ENCODE data around the gene GLS.

Gene GLS

DNA sequence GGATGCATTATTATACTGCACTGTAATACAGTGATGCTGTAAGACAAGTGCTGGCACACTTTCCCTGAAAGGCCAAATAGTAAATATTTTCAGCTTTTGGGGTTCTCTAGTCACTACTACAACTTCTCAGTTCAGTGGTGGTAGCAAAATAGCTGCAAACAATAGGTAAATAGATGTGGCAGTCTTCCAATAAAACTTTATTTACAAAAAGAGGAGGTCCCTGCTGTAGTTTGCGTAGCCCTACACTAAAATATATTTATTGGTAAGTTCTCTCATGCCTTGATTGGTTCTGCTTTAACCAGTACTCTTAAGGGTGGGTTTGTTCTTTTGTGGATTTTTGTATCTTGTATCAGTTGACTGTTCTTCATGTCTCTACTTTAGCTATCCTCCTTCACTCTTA lies 7.8 kb downstream of the GLS start:
- no peak for DNase-seq

DNA sequence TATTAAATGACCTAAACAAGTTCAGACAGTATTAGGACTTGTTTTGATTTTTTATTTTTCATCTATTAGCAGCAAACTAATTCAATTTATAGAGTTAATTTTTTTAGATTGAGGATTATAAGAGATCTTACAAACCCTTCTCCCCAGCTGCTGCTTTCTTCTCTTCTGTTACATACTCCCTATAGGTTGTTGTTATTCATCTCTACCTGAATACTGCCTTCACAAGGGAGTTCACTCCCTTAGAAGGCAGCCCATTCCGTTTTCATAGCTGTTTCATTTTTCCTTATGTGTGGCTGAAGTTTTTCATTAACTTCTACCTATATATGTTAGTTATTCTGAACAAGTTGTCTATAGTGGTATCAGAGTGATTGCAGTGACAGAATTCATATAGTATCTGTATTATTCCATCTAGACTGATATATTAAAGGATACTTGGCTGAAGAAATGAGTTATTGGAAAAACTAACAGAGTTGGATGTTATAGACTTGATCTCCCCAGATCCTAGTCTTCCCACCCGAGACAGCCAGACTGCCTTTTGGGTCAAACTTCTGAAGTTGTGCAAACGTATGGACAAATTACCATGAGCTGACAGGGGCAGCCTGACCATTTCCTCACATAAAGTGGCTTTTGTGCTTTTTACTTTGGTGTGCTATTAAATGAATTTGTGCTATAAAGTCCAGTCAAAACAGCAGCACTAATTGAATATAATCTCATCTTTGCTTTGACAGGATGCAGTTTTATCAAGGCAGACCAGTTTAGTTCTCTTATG lies 8.7 kb downstream of the GLS start:
- no peak for DNase-seq

DNA sequence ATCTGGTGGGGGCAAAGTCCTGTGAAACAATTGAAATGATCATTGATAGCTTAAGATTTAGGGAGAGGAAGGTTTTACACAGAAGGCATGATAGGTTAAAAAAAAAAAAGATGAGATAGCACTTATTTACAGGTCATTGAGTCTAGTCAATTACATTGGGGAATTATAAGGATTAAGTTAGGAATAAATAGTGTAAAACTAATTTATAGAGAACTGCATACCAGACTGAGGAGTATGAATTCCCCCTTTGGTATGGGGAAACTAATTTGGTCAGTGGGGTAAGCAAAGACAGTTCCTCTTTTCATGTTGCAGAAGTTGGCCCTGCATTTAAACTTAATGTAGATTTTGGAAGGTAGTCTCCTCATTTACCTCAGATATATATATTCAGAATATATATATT lies 10.8 kb downstream of the GLS start:
- no peak for DNase-seq

DNA sequence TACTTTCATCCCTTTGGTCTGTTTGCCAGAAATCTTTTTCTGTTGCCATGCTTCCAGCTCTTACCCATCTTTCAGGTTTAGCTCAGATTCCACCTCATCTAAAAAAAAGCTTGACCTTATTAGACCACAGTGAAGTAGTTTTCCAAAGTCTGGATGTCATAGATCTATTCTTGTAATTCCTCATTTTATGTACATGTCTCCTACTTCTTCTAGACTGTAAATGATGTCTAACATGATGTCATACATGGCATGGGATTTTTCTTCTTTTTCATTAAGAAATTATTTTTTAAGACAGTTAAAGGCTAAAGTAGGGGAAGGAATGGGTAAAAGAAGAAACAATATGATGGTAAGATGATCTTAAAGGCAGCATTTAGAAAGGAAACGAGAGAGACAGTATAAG lies 11.3 kb downstream of the GLS start:
- DNase-seq: no peak

DNA sequence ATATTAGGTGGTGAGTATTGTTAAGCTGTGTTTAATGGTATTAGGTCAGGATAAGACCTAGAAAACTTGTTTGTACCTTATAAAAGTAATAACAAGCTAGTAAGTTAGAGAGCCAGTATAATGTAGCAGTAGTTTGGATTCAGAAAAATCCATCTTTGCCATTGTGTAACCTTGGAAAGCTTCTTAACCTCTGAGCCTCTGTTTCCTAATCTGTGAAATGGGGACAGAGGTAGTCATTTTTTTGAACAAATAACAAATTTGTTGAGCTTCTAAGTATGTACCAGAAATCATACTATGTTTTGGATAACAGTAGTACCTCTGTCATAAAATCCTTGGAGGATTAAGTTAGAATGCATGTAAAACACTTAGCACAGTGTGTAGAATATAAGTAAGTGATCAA lies 12.5 kb downstream of the GLS start:
- DNase-seq: no peak

DNA sequence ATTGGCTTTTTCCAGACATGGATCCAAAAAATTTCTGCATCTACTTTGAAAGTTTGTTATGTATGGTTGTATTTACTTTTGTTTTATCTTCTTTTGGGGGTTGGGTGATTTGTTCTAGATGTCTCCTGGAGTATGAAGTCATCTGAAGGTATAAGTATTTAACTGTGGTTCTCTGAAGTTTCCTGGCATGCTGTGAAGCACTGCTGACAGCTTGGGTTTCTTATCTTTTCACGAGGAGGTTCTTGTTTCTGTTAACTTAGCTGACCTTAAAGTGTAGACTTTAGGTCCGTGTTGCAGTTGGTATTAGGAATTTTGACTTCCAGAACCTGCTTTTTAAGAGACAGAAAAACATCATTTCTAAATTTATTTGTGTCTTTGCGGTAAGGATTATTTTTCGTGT lies 15.9 kb downstream of the GLS start:
- no peak for DNase-seq

DNA sequence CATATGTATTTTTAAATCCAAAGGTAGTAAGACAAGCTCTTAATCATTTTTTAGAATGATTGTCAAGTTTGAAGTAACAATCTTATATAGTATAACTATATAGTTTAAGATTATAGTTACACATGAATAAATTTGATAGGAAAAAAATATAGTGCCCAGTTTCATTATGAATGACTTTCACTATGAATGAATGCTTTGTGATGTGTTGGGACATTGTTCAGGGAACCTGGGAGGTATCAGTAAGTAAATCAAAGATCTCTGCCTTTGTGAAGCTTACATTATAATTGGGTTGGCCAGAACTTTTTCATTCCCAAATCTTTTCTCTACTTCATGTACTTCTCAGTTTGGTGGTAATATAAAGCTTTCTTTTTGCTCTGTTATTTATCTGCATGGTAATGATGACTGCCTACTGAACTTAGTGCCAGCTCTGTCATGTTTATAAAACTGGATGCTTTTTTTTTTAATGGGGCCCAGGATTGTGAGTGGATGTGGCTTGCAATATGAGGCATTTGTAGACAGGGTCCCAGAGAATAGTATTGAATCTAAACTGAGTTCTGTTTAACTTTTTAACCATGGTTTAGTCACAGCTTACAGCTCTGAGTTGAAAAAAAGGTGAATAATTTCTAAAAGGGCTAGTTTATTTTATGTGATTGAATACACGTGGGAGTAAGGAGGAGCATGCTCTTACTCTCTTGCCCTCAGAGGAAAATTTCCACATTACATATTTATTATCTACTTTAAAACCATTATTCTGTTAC lies 23.3 kb downstream of the GLS start:
- DNase-seq: no peak

DNA sequence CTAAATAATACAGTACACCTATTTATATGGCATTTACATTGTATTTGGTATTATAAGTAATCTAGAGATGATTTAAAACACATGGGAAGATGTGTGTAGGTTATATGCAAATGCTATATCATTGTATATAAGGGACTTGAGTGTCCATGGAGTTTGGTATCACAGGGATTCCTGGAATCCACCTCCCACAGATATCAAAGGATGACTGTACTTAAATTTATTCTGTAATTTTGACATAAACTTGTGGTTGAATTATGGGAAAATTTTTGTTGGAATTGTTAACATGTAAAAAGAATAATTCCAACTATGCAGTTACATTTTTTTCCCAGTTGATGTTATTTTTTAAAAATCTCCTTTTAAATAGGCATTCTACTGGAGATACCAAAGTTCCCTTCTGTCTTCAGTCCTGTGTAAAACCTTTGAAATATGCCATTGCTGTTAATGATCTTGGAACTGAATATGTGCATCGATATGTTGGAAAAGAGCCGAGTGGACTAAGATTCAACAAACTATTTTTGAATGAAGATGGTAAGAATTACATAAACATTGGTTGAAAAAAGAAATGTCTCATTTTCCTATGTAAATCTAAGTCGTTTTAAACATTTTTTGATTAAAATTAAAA lies 24.1 kb downstream of the GLS start:
- no peak for DNase-seq

DNA sequence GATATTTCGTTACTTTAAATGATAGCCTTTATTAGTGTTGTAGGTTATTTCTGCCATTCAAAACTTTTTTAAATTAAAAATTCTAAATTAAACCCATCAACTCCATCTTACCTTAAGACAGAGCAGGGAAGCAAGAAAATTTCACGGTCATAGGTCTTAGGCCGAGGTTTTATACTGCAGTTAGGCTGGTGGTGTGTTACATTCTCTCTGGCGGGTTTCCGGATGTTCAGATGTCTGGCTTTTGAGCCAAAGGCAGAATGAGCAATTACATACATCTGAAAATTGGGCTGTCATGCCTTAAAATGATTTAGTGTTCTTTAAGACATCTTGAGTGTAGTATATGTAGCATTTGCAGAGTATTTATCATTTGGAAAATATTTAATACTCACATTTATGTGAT lies 27.9 kb downstream of the GLS start:
- DNase-seq: no peak

DNA sequence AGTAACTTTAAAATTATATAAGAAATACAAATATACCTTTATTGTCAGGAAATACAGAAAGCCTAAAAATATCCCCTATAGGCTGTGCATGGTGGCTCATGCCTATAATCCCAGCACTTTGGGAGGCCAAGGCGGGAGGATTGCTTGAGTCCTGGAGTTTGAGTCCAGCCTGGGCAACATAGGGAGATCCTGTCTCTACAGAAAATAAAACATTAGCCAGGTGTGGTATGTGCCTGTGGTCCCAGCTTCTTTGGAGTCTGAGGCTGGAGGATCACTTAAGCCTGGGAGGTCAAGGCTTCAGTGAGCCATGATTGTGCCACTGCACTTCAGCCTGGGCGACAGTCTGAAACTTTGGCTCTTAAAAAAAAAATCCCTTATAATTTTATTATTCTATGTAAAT lies 29.1 kb downstream of the GLS start:
- no peak for DNase-seq

DNA sequence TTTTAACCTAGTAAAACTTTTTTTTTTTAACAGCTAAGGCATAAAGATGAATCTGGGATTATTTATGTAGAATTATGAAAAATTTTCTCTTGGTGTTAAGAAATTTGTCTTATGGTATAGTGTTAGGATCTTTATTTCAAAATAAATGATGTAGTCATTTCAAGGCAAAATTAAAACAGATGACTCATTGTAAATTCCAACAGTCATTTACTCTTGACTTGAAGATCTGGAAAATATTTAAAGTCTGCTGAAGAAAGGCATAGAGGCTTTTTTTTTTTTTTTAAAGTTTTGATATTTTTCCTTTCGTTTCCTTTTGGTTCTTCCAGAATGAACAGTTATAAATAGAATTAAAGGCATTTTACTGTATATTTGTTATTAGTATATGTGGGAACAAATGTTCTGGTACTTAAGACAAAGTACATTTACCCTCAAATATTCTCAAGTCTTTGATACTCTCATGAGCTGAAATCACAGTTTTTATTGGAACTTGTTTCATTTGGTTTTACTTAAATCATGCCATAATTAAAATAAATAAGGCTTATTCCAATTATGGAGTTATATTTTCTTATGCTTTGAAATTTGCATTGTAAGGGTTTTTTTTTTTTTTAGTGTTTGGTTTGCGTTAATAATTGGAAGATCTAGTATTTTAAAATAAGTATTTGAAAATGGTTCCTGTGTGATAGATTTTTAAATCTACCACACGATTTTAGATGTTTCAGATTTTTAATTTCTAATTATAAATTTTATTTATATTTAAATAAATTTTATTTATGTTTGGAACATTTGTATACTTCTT lies 29.9 kb downstream of the GLS start:
- DNase-seq: no peak

DNA sequence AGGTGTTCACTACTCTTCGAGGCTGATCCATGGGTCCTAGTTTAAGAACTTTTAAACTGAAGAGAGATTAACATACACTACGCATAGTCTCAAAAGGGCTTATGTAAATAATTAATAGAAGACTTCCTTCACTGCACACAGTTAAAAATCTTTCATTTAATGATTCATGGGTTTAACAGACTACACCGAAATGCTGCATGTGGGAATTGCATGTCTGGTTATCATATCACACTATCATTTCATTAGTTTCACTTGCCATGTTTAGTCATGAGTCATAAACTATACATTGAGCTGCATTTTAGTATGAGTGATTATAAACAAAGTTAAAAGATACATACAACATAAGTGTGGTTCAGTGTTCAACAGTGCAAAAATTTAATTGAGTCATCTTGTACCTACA lies 31.2 kb downstream of the GLS start:
- no peak for DNase-seq

DNA sequence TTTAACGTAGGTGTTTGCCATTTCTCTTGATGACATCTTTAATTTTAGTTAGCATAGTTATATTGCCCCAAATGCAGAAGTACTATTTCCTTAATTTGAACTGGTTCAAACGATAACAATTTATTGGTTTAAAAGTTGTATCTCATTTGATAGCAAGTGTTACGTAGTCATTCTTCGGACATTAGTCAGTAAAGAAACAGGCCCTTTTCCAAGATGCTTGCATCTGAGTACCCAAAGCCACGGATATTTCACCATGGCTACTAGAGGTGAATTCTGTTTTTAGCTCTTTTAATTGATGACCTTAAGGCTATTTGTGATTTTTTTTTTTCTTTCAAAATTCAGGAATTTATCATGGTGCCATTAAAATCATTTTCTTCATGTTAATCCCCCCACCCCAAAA lies 32.1 kb downstream of the GLS start:
- no peak for DNase-seq

DNA sequence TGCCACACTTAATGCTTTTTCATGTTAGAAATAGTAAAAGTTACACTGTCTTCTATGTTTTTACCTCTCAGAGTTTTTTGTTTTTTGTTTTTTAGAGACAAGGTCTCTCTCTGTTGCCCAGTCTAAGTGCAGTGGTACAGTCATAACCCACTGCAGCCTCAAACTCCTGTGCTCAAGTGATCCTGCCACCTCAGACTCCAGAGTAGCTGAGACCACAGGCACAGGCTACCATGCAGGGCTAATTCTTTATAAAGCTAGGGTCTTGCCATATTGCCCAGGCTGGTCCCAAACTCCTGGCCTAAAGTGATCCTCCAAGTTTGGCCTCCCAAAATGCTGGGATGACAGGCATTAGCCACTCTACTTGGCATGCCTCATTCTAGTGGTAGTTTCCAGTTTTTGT lies 33.1 kb downstream of the GLS start:
- DNase-seq: no peak

DNA sequence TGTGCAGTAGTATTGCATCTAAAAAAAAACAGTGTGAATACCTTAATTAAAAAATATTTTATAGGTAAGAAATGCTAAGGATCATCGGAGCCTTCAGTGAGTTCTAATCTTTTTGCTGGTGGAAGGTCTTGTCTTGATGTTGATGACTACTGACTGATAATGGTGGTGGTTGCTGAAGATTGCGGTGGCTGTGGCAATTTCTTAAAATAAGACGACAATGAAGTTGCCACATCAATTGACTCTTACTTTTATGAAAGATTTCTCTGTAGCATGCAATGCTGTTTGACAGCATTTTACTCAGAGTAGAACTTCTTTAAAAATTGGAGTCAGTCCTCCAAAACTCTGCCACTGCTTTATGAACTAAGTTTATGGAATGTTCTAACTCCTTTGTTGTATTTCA lies 36.2 kb downstream of the GLS start:
- DNase-seq: no peak

DNA sequence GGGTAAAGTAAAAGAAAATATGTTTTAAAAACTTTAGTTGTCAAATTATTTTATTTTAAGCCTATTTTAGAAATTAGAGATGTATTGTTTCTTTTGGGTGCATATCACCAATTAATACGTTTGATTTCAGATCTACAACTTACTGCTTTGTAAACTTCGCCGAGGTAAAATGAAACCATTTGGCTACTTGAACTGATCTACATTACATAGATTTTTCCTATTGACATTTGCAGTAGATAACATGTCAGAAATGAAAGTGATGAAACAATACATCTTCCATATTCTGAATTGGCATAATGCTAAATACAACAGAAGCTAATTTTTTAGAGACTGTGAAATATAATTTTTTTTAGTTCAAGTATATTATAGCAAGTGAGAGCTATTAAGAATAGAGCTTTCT lies 39.5 kb downstream of the GLS start:
- DNase-seq: no peak

DNA sequence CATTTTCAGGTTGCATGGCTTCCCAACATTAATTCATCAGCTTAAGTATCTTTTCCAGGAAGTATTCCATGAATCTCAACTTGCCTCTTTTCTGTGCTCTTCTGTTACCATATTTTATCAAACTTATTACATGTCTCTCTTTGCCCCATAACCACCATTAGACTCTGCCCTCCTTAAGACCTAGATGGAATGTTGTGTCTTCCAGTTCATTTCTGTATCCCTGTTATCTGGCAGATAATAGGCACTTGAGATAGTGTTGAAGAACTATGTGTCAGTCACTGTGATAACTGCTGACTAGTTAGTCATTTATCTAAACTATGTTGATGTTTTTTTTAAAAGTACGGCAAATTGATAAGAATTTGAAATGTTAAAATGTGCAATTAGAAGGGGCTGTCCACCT lies 41.8 kb downstream of the GLS start:
- DNase-seq: no peak

DNA sequence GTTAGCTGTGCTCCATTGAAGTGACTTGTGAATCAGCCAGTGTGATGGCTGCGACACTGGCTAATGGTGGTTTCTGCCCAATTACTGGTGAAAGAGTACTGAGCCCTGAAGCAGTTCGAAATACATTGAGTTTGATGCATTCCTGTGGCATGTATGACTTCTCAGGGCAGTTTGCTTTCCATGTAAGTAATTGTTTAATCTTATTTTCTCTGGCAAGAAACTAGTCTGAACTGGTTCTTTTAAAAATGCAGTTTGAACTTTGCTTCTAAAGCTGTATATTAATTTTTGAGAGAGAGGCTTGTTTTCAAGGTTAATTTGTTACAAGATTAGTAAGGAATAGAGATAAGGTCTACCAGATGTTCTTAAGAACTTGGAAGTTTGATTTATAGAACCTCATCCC lies 46.7 kb downstream of the GLS start:
- DNase-seq: no peak

DNA sequence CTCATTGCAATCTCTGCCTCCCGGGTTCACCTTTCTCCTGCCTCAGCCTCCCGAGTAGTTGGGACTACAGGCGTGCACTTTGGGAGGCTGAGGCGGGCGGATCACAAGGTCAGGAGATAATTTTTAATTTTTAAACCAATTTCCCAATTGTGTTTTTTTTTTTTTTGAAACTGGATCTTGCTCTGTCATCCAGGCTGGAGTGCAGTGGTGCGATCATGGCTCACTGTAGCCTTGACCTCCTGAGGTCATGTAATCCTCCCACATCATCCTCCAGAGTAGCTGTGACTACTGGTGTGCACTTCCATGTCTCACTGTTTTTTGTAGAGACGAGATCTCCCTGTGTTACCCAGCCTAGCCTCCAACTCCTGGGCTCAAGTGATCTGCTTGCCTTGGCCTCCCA lies 49.3 kb downstream of the GLS start:
- DNase-seq: no peak

DNA sequence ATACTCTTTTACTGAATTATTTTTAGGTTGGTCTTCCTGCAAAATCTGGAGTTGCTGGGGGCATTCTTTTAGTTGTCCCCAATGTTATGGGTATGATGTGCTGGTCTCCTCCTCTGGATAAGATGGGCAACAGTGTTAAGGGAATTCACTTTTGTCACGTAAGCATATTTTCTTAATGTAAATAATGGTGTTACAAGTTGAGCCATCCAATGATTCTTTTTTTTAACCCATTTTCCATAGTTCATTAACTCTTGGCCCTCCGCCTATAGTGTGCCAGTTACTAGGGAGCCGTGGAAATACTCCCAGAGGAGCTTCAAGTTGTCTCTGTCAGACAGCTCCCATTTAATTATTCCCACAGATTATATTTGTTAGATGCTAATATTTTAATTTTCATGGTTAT lies 49.8 kb downstream of the GLS start:
- no peak for DNase-seq

DNA sequence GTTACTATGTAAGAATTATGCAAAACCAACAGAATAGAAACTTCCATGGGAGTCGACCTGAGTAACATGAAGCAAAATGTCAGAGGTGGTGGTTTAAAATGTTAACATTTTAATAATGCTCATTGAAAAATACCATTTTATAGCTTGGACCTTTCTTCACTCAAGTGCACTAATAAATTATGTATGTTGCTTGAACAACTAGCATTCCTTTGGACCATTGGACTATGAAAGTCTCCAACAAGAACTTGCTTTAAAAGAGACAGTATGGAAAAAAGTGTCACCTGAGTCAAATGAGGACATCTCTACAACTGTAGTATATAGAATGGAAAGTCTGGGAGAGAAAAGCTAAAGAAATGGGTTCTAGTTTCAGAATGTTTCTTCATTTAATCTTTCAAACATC lies 51.9 kb downstream of the GLS start:
- no peak for DNase-seq

DNA sequence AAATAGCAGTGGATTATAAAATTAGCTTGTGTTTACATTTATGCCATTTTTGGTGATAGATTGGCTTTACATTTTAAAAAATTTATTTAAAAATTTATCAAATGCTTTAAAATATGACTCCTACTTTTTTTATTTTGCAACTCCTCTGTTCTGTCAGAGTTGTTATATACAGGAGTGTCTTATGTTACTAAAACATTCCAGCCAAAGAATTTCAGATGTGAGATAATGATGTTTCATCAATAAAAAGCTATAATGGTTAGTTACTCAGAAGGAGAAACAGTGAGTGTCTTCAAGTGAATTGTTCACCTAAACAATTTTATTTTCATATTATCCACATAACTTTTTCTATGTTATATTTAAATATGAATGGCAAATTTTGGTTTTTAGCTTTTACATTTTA lies 52.7 kb downstream of the GLS start:
- DNase-seq: no peak

DNA sequence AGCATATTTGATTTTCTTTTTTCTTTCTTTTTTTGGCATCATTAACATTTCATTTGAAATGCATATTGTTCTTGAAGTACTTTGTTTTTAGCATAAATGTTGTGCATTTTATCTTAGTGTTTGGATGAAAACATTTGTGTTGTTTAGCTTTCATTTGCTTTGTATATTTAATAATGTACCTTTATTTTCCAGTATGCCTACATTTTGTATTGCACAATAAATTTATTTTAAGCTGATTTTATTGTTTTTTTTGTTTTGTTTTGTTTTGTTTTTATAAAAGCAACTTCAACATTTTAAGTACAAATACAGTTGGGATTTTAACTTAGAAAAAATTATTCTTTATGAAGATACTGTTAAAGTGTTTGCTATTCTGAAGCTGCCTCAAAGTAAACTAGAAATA lies 54.4 kb downstream of the GLS start:
- no peak for DNase-seq

Data from femur (tissue), 1 donor.